OCI-M2 (cell line): ENCODE measurements around the gene FAM174C.
"Not testable (repeated sequence)": the region's sequence is repeated elsewhere in the genome, so short reads cannot be mapped to it uniquely, and the experiment has no call there.

Experiments
- DNase-seq: peaks from one replicate; lab custom pipeline; 2025; ENCODE audit not compliant: unreplicated experiment; lab: John Stamatoyannopoulos, UW

Gene FAM174C

GRCh38 chr19:1237027-1237659 lies 38.2 kb upstream of the FAM174C start:
- DNase-seq: no peak

GRCh38 chr19:1237754-1238368 lies 37.5 kb upstream of the FAM174C start, which contains the start of gene CBARP:
CBARP (minus strand) TSS chr19:1238005; CDS start chr19:1236100, 1,905 bp downstream.
- DNase-seq: no peak

DNA sequence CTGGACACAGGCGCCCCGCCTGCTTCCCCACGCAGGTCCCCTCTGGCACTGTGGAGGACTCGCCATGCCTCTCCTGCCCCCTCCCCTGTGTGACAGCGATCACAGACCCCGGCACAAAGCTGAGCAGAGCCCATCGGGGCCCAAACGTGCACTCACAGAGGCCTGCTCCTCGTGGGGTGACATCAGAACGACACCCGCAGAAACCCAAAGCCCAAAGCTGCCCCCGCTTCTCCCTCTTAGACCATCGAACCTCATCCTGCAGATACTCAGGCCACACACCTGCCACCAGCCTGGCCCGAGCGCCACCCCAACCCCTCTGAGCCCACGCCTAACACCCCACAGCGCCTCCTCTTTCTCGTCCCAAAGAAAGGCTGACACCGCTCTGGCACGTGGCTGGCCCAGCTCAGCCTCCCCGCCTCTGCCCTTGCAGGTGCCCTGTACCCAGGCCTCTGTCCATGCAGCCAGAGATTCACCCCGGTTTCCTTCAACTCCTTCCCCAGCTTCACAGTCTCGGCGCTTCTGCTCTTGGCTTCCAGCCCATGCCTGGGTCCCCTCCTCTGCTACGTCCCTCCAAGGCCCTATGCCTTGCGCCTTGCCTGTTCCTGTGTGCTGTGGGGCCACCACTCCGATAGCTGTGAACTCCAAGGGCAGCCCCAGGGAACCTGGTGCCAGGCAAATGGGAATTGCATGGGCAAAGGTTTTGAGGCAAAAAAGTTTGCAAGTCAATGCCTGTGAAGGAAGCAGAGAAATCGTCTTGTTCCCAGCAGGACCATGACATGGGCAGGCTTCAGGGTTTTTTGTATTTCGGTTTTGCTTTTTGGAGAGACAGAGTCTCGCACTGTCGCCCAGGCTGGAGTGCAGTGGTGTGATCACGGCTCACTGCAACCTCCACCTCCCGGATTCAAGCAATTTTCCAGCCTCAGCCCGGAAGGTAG lies 36.7 kb upstream of the FAM174C start:
- no peak for DNase-seq

DNA sequence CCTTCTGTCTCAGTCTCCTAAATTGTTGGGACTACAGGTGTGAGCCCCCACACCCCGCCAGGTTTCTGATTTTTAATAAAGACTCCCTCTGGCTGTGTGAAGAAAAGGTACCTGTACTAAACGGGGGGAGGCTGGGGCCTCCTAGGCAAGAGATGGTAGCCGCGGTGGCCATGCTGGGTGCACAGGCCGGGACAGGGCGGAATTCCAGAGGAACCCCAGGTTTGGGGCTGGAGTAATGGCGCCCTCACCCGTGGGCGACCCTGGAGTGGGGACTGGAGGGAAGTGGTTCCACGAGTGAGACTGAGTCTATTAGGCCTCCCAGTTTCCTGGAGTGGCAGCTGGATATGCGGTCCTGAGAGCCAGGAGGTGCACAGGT lies 35.9 kb upstream of the FAM174C start:
- no peak for DNase-seq

GRCh38 chr19:1239796-1240737 lies 35.3 kb upstream of the FAM174C start:
- DNase-seq: no peak

DNA sequence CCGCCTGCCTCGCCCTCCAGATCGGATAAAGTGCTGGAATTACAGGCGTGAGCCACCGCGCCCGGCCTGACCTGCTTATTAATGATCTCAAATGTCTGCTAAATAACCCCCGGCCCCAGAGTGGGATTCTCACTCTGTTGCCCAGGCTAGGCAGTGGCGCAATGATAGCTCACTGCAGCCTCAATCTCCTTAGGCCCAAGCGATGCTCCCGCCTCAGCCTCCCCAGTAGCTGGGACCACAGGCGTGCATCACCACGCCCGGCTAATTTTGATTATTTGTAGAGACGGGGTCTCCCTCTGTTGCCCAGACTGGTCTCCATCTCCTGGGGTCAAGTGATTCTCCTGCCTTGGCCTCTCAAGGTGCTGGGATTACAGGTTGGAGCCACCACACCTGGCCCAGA lies 34.4 kb upstream of the FAM174C start:
- no peak for DNase-seq

DNA sequence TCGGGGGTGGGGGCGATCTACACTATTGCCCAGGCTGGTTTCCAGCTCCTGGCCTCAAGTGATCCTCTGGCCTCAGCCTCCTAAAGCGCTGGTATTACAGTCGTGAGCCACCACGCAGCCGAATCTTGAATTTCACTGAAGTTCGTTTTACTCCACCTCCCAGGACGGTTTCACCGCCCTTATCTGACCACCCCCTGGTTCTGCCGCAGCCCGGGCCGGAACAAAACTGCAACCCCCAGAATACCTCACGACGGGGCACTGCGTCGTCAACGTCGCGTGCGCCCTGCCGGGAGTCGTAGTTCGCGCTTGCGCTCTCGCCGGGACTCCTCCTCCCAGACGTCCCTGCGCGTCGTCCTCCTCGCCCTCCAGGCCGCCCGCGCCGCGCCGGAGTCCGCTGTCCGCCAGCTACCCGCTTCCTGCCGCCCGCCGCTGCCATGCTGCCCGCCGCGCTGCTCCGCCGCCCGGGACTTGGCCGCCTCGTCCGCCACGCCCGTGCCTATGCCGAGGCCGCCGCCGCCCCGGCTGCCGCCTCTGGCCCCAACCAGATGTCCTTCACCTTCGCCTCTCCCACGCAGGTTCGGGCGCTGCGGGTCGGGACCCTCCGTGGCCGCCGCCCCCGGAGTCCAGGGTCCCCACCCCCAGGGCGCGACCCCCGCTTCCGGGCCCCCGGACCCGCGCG lies 33.8 kb upstream of the FAM174C start, which contains the start of gene ATP5F1D:
Gene ATP5F1D (plus strand): TSS at position 335 of the 679 bp plus-strand sequence. CDS start 100 bp downstream, at position 435.
- DNase-seq: peak; percentile 40

DNA sequence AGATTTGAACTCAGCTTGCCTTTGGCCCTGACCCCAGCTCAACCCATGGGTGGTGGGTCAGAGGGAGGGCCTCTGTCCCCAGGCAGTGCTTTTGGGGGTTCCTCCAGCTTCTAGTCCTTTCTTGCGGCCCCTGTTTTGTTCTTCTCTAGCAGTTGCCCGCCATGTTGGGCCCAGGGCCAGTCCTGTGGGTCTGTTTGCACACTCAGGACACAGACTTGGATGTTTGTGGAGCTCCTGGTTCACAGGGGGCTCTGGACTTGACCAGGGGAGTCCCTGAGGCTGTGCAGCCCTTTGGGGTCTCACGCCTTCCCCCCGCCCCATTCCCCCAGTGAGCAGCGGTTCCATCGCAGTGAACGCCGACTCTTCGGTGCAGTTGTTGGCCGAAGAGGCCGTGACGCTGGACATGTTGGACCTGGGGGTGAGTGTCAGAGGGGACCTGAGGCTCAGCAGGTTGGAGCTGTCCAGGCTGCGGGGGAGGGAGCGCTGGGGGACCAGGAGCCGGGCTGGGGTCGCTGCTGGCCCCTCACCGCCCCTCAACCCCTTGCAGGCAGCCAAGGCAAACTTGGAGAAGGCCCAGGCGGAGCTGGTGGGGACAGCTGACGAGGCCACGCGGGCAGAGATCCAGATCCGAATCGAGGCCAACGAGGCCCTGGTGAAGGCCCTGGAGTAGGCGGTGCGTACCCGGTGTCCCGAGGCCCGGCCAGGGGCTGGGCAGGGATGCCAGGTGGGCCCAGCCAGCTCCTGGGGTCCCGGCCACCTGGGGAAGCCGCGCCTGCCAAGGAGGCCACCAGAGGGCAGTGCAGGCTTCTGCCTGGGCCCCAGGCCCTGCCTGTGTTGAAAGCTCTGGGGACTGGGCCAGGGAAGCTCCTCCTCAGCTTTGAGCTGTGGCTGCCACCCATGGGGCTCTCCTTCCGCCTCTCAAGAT lies 31.3 kb upstream of the FAM174C start:
- DNase-seq: peak; percentile 7

- DNase-seq: no peak
These were observed 30.5 kb upstream of the FAM174C start for GRCh38 chr19:1244693-1245451.

DNA sequence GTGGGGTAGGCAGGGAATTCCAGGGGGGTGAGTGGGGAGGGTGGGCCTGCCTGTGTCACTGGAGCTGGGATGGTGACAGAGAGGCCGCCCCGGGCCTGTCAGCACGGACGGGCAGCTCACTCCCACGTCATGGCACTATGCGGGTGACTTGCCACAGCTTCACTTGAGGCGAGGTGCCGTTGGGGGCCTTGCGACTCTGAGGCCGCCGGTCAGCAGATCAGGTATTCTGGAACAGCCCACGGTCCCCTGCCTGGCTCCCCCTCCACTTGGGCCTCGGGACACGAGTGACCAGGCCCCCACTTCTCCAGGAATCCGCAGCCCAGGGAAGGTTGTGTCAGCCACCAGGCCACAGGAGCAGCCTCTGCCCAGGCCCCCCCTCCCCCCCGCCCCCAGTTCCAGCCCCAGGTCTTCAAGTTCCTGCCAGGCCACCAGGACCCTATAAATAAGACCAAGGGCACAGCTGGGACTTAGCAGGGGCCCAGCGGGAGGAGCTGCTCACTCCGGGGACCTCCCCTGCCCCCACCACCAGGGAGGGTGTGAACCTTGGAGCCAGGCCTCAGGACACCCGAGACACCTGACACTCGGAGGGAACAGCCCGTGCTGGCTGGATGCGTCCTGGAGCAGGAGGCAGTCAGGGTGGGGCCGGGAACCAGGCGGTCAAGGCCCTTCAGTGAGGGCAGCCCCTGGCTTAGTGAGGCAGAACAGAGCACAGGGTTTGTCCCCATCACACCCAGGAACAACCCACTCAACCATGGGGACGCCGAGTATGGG lies 29.7 kb upstream of the FAM174C start:
- no peak for DNase-seq

GRCh38 chr19:1246265-1247087 lies 28.9 kb upstream of the FAM174C start:
- not testable (repeated sequence) for DNase-seq

DNA sequence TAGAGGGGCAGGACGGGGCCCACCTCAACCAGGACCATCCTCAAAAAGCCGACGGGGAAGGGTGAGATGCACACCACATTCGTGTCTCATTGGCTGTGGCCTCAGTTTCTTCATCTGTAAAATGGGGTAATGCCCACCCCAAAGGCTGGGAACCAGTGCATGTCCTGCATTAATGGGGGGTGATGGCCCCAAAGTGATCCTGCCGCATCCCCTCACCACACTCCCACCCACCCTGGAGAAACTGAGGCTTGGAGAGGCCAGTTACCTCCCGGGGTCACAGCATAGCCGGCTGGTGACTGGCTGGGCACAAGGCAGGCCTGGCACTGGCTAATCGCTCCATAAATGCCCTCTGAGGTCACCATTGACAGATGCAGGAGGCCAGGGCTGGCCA lies 27.6 kb upstream of the FAM174C start:
- no peak for DNase-seq

DNA sequence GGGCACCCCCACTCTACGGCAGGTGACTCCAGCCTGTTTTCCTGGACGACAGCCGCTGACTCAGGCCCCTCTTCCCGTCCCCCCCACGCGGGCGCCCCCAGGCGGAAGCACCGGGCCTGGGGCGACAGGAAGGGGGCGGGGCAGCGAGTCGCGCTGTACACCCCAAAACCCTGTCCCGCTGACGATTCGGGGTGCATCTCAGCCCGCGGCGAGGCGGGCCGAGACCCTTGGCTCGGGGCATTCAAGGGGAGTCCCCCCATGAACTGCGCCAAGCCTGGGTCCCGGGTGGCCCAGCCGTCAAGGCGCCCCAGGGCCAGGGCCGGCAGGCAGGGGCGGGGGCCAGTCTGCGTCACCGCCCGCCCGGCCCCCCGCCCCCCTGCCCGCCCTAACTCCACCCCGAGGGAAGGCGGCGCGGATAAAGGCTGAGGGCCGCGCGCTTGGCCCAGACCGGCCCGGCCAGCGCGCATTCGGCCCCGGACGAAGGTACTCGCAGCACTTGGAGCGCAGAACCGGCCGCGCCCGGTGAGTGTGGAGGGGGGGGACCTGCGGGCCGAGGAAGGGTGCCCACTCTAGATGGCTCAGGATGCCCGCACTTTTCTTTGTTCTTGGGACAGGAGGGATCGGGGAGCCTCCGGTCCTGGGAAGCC lies 27.1 kb upstream of the FAM174C start, which contains the start of gene MIDN:
Gene MIDN (plus strand): TSS at position 445 of the 647 bp plus-strand sequence. CDS start 1,714 bp downstream, outside the sequence.
- DNase-seq: no peak

DNA sequence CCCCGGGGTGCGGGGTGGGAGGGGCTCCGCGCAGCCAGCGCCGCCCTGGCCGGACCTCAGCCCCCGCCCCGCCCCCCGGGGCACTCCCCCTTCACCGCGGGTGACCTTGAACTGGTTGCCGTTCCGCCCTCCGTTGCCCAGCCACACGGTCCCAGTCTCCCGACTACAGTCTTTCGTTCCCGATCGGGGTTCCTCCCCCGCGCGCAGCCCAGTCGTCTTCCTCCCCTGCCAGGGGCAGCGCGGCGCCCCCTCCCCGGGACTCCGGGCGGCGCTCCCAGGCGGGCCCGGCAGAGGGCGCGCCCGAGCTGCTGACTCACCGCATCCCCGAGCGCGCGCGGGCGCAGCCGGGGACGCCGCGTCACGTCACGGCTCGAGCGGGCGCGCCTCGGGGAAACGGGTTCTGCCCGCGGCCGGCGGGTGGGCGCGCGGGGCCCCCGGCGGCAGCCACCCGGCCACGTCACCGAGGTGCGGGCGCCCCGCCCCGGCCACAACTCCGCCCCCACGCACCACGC lies 26.5 kb upstream of the FAM174C start:
- DNase-seq: no peak

GRCh38 chr19:1249298-1249989 lies 25.9 kb upstream of the FAM174C start:
- DNase-seq: peak; percentile 19
